NCI-H146 (cell line): ENCODE measurements around the gene SMIM10L1.

ENCODE experiments used
- DNase-seq: peaks from one replicate; lab custom pipeline; 2025; lab: John Stamatoyannopoulos, UW

Gene SMIM10L1

GRCh38 chr12:11186837-11187236 lies 15.8 kb downstream of the SMIM10L1 start, which contains the start of gene TAS2R42:
TAS2R42 (minus strand) TSS chr12:11186937; CDS start chr12:11186937, 0 bp downstream.
- no peak for DNase-seq

GRCh38 chr12:11202811-11203210 lies 31.8 kb downstream of the SMIM10L1 start:
- DNase-seq = no peak

GRCh38 chr12:11204173-11204572 lies 33.2 kb downstream of the SMIM10L1 start:
- no peak for DNase-seq

- no peak for DNase-seq
Observed at GRCh38 chr12:11209113-11209512, 38.1 kb downstream of the SMIM10L1 start.
